CD14-positive monocyte (primary cell): ENCODE data around the gene VWA7. TPM values are rescaled to one million over a fixed set of nuclear protein-coding genes. Genes with fewer than 3 reads are reported as not detected.

Source experiments
- DNase-seq, 3 donors: peaks; one replicate each; pipeline ENCODE4 v3.0.0-alpha.2; 2011 to 2022
- H2AFZ ChIP-seq: 2 replicates; pipeline ENCODE4 v1.6.0; 2012; ENCODE audit warnings: mild to moderate bottlenecking, low read depth, low read length, inconsistent platforms; ENCODE audit not compliant: insufficient read depth, poor library complexity, severe bottlenecking
- H3K27ac ChIP-seq, 2 donors: 1 replicate in 1 of 2; 2 replicates in 1 of 2; pipeline ENCODE4 v1.5.1; 2012 to 2013; ENCODE audit warnings: low read length in 2 of 2, control low read depth in 1 of 2, inconsistent platforms in 1 of 2, low read depth in 1 of 2, mild to moderate bottlenecking in 1 of 2
- H3K27me3 ChIP-seq, 2 donors: one replicate each; pipeline versions ENCODE4 v1.6.0 to v1.6.1; 2011 to 2013; ENCODE audit warnings: low read length in 2 of 2; ENCODE audit not compliant: control insufficient read depth in 2 of 2, insufficient read depth in 2 of 2
- H3K36me3 ChIP-seq, 2 donors: replicated peaks in 1 of 2; 1 replicate in 1 of 2; 2 replicates in 1 of 2; pipeline versions ENCODE4 v1.5.1 to v1.6.1; 2012 to 2013; ENCODE audit warnings: low read length in 2 of 2, control low read depth in 1 of 2, inconsistent platforms in 1 of 2, mild to moderate bottlenecking in 1 of 2; ENCODE audit not compliant: insufficient read depth in 2 of 2, control insufficient read depth in 1 of 2
- H3K4me1 ChIP-seq, 2 donors: 1 replicate in 1 of 2; 2 replicates in 1 of 2; pipeline versions ENCODE4 v1.5.1 to v1.6.1; 2012 to 2013; ENCODE audit warnings: low read length in 2 of 2, control low read depth in 1 of 2, inconsistent platforms in 1 of 2, mild to moderate bottlenecking in 1 of 2, moderate library complexity in 1 of 2; ENCODE audit not compliant: insufficient read depth in 2 of 2, control insufficient read depth in 1 of 2
- H3K4me2 ChIP-seq: replicated peaks from 2 replicates; pipeline ENCODE3; 2012; ENCODE audit warnings: low read length, moderate library complexity, mild to moderate bottlenecking; ENCODE audit not compliant: poor library complexity, severe bottlenecking; ENCODE audit errors: extremely low read depth
- H3K4me3 ChIP-seq, 3 experiments: fragments of 200-600 bp in 1 of 3; sonication (generic) in 1 of 3; replicated peaks in 1 of 3; 1 replicate in 2 of 3; 2 replicates in 1 of 3; pipeline ENCODE4 v1.5.1; 2011 to 2013; ENCODE audit warnings: low read length in 3 of 3, mild to moderate bottlenecking in 3 of 3, control low read depth in 2 of 3, low read depth in 2 of 3, inconsistent platforms in 1 of 3, moderate library complexity in 1 of 3
- H3K79me2 ChIP-seq: 2 replicates; pipeline ENCODE4 v1.6.0; 2012; ENCODE audit warnings: mild to moderate bottlenecking, control low read depth, inconsistent platforms, low read length, moderate library complexity; ENCODE audit not compliant: insufficient read depth
- H3K9ac ChIP-seq: 2 replicates; pipeline ENCODE4 v1.6.0; 2017; ENCODE audit warnings: low read length, mild to moderate bottlenecking; ENCODE audit not compliant: insufficient read depth, poor library complexity, severe bottlenecking
- H3K9me3 ChIP-seq, 2 donors: replicated peaks in 1 of 2; 1 replicate in 1 of 2; 2 replicates in 1 of 2; pipeline versions ENCODE4 v1.5.1 to v1.6.1; 2012 to 2013; ENCODE audit warnings: low read length in 2 of 2, control low read depth in 1 of 2; ENCODE audit not compliant: control insufficient read depth in 1 of 2, insufficient read depth in 1 of 2
- H4K20me1 ChIP-seq: 2 replicates; pipeline ENCODE4 v1.6.0; 2012; ENCODE audit warnings: mild to moderate bottlenecking, low read length, control low read depth, moderate library complexity; ENCODE audit not compliant: insufficient read depth
- H3K27ac Mint-ChIP-seq, 7 donors: one replicate each; pipeline ENCODE4 v1.8.0; 2020; ENCODE audit warnings: mild to moderate bottlenecking in 7 of 7, mixed read lengths in 7 of 7, moderate library complexity in 6 of 7, inconsistent platforms in 2 of 7
- H3K27me3 Mint-ChIP-seq, 3 donors: one replicate each; pipeline ENCODE4 v1.8.0; 2021 to 2022; ENCODE audit warnings: low read depth in 3 of 3, mild to moderate bottlenecking in 3 of 3, mixed read lengths in 3 of 3, moderate library complexity in 3 of 3, inconsistent platforms in 1 of 3
- H3K36me3 Mint-ChIP-seq, 2 donors: one replicate each; pipeline ENCODE4 v1.8.0; 2020; ENCODE audit warnings: mixed read lengths in 2 of 2, inconsistent platforms in 1 of 2, mild to moderate bottlenecking in 1 of 2
- H3K4me1 Mint-ChIP-seq: one replicate; pipeline ENCODE4 v1.8.0; 2020; ENCODE audit warnings: mild to moderate bottlenecking, mixed read lengths
- H3K4me3 Mint-ChIP-seq, 2 donors: one replicate each; pipeline ENCODE4 v1.8.0; 2020; ENCODE audit warnings: mild to moderate bottlenecking in 2 of 2, mixed read lengths in 2 of 2, moderate library complexity in 1 of 2
- H3K9me3 Mint-ChIP-seq, 7 donors: one replicate each; pipeline ENCODE4 v1.8.0; 2020 to 2022; ENCODE audit warnings: mixed read lengths in 7 of 7, mild to moderate bottlenecking in 6 of 7, moderate library complexity in 6 of 7, inconsistent platforms in 2 of 7
- WGBS: methylation state at CpG from one replicate; pipeline ENCODE4 v1.1.5; 2013; ENCODE audit warnings: missing lambda C conversion rate; ENCODE audit not compliant: insufficient coverage; 5-methylcytosine and 5-hydroxymethylcytosine counted together
- intact Hi-C, 2 donors: fragments of 100-400 bp; cut with micrococcal nuclease; formaldehyde crosslinking; loops; one replicate each; pipeline versions ENCODE4 v1.15.0 to v1.15.1; 2023
- polyA minus RNA-seq: library from RNA; depleted of rRNA, polyadenylated mRNA; stranded (reverse); fragments of >200 nt; gene quantifications from 2 replicates; pipeline ENCODE4 v1.2.3, GENCODE V29; 2012
- polyA plus RNA-seq, 3 donors: library from polyadenylated mRNA; depleted of rRNA in 1 of 3; unstranded in 2 of 3; stranded (reverse) in 1 of 3; fragments of 300-500 nt in 2 of 3; fragments of >200 nt in 1 of 3; fragmentation: Illumina TruSeq in 2 of 3; gene quantifications; 1 replicate in 2 of 3; 2 replicates in 1 of 3; pipeline ENCODE4 v1.2.3, GENCODE V29; 2012 to 2021
- total RNA-seq, 12 experiments: library from RNA in 1 of 12; stranded (reverse) in 1 of 12; fragments of 120-200 nt in 1 of 12; gene quantifications; one replicate each; pipeline ENCODE4 v1.2.4 and lab custom pipeline; 2013 to 2026; ENCODE audit warnings: mixed read lengths in 6 of 12, inconsistent platforms in 1 of 12
- TF ChIP-seq, protein P1 (sequence below): fragments of 200-600 bp; IDR thresholded peaks from one replicate; pipeline ENCODE4 v1.8.0; 2022; ENCODE audit warnings: antibody characterized with exemption, mild to moderate bottlenecking

Gene VWA7
- total RNA-seq (2013): 0.71 TPM
- under 1 TPM in 1 of 3 donors, not detected in 2; 0.57 TPM for polyA plus RNA-seq
- polyA minus RNA-seq: 0.28 TPM in 1 of 2 replicates, not detected in the other
- 0.07 to 0.58 (median 0.21) reads per million in 11 experiments for total RNA-seq (lab: John Stamatoyannopoulos, UW)

GRCh38 chr6:31776989-31777666, at the start of gene VWA7:
TSS of gene VWA7 (minus strand) at chr6:31777328. CDS start at chr6:31776779, 549 bp downstream.
- H3K79me2 ChIP-seq: no peaks in the 10 kb centered on the region
- TF ChIP-seq, protein P1, sequence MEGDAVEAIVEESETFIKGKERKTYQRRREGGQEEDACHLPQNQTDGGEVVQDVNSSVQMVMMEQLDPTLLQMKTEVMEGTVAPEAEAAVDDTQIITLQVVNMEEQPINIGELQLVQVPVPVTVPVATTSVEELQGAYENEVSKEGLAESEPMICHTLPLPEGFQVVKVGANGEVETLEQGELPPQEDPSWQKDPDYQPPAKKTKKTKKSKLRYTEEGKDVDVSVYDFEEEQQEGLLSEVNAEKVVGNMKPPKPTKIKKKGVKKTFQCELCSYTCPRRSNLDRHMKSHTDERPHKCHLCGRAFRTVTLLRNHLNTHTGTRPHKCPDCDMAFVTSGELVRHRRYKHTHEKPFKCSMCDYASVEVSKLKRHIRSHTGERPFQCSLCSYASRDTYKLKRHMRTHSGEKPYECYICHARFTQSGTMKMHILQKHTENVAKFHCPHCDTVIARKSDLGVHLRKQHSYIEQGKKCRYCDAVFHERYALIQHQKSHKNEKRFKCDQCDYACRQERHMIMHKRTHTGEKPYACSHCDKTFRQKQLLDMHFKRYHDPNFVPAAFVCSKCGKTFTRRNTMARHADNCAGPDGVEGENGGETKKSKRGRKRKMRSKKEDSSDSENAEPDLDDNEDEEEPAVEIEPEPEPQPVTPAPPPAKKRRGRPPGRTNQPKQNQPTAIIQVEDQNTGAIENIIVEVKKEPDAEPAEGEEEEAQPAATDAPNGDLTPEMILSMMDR: peak; percentile 9

DNA sequence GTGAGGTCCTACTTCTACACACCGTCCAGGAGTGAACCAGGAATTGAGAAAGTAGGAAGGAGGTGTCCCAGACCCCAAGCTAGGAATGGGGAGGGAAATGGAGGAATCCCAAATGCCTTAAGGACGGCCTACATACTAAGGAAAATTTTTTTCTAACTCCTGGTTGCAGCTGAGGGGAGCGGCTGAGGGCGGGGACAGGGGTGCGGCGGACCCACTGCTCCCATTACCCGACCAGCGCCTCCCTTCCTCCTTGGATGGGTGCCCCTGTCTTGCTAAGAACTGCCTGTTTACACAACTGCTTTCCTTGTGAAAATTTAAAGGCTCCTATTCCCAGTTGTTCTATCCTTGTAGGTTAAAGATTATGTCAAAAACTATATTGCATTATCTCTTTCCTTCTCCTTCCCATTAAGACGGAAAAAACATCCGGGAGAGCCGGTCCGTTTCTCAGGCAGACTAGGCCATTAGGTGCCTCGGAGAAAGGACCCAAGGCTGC, 49.7 kb upstream of the VWA7 start:
- Mint-ChIP-seq H3K27ac (peak overlapping the region; percentile 96 to 99 (median 98)), H3K4me1 (peaks cover 61% of the 10 kb centered on the region), H3K36me3 (no peaks in the 10 kb centered on the region), H3K4me3 (peak overlapping the region; percentile 94 to 95), H3K9me3 (no peaks in the 10 kb centered on the region), H3K27me3 (peaks cover 0 to 2% (median 0%) of the 10 kb centered on the region in 3 donors)
- Histone ChIP-seq H3K27me3 (no peaks in the 10 kb centered on the region), H4K20me1 (peaks cover 4% of the 10 kb centered on the region), H3K4me1 (peaks cover 60 to 69% of the 10 kb centered on the region in 2 donors), H3K4me3 (peak overlapping the region; percentile 41 to 86 (median 81)), H3K79me2 (peaks cover 40% of the 10 kb centered on the region), H2AFZ (peak overlapping the region; percentile 82), H3K36me3 (no peaks in the 10 kb centered on the region), H3K27ac (peak overlapping the region; percentile 69 to 82), H3K9ac (peak overlapping the region; percentile 68), H3K9me3 (no peaks in the 10 kb centered on the region), H3K4me2 (peak overlapping the region; percentile 83)
- TF ChIP-seq, protein P1: no peak
- DNase-seq: peak in 2 of 3 donors; percentile 39 to 49
- intact Hi-C loops: no loop called here
- 0% methylated on average over 10 of the region's 13 CpGs for WGBS

More at GRCh38 chr6:31776989-31777666, at the start of gene VWA7:
- Histone ChIP-seq H3K4me3 (peak within 1 kb of the TSS in 1 of 3 experiments; percentile 31), H3K27ac (peak within 1 kb of the TSS; percentile 10 to 41), H3K9ac (peak within 1 kb of the TSS; percentile 46), H2AFZ (peak within 1 kb of the TSS; percentile 56), H3K4me1 (peaks cover 13 to 15% of the 10 kb centered on the region in 2 donors), H3K9me3 (no peaks in the 10 kb centered on the region), H3K27me3 (no peaks in the 10 kb centered on the region), H3K4me2 (peak within 1 kb of the TSS; percentile 57), H4K20me1 (no peaks in the 10 kb centered on the region), H3K36me3 (peaks cover 41 to 43% of the 10 kb centered on the region in 2 donors)
- H3K4me1 Mint-ChIP-seq: peaks cover 15% of the 10 kb centered on the region
- intact Hi-C loops: no loop called here
- H3K27me3 Mint-ChIP-seq: peaks cover 0 to 3% (median 2%) of the 10 kb centered on the region in 3 donors
- peak within 1 kb of the TSS; percentile 27 to 70 for H3K4me3 Mint-ChIP-seq
- no peaks in the 10 kb centered on the region for H3K9me3 Mint-ChIP-seq
- H3K36me3 Mint-ChIP-seq: peaks cover 33 to 47% of the 10 kb centered on the region in 2 donors
- H3K27ac Mint-ChIP-seq: peak within 1 kb of the TSS in 6 of 7 donors; percentile 19 to 81 (median 71)
- 5% methylated on average over 3 of the region's 15 CpGs for WGBS
- DNase-seq: peak; percentile 60 to 79 (median 65)
